Hepatocyte (in vitro differentiated cells): ENCODE measurements around the gene SRR. TPM values are rescaled to one million over a fixed set of nuclear protein-coding genes. Genes with fewer than 3 reads are reported as not detected.

Experiments used
- DNase-seq: peaks from one replicate; pipeline ENCODE4 v3.0.0-alpha.2; 2016; ENCODE audit warnings: low spot score
- H2AFZ ChIP-seq: fragments of 200-600 bp; sonication (generic); 2 replicates; pipeline ENCODE4 v1.6.0; 2016; ENCODE audit warnings: antibody characterized with exemption, mild to moderate bottlenecking
- H3K27ac ChIP-seq: fragments of 200-600 bp; sonication (generic); 2 replicates; pipeline ENCODE4 v1.5.1; 2016; ENCODE audit warnings: mild to moderate bottlenecking
- H3K27me3 ChIP-seq: fragments of 200-600 bp; sonication (generic); 2 replicates; pipeline ENCODE4 v1.6.1; 2016
- H3K36me3 ChIP-seq: fragments of 200-600 bp; sonication (generic); replicated peaks from 2 replicates; pipeline ENCODE4 v1.5.1; 2016; ENCODE audit warnings: low read depth; ENCODE audit not compliant: insufficient read depth
- H3K4me1 ChIP-seq: fragments of 200-600 bp; sonication (generic); 2 replicates; pipeline ENCODE4 v1.5.1; 2016; ENCODE audit warnings: mild to moderate bottlenecking, moderate library complexity; ENCODE audit not compliant: insufficient read depth
- H3K4me2 ChIP-seq: fragments of 200-600 bp; sonication (generic); 2 replicates; pipeline ENCODE4 v1.6.0; 2016
- H3K4me3 ChIP-seq: fragments of 200-600 bp; sonication (generic); 2 replicates; pipeline ENCODE4 v1.5.1; 2016; ENCODE audit warnings: mild to moderate bottlenecking
- H3K79me2 ChIP-seq: fragments of 200-600 bp; sonication (generic); 2 replicates; pipeline ENCODE4 v1.6.0; 2017; ENCODE audit warnings: mild to moderate bottlenecking
- H3K9me2 ChIP-seq: fragments of 200-600 bp; sonication (generic); replicated peaks from 2 replicates; pipeline ENCODE4 v1.6.0; 2017; ENCODE audit warnings: mild to moderate bottlenecking; ENCODE audit not compliant: insufficient read depth
- H3K9me3 ChIP-seq: fragments of 200-600 bp; sonication (generic); 2 replicates; pipeline ENCODE4 v1.5.1; 2016; ENCODE audit warnings: low read depth, mild to moderate bottlenecking
- H4K20me1 ChIP-seq: fragments of 200-600 bp; sonication (generic); 2 replicates; pipeline ENCODE4 v1.6.0; 2016; ENCODE audit warnings: mild to moderate bottlenecking; ENCODE audit not compliant: insufficient read depth, poor library complexity, severe bottlenecking
- EZH2 ChIP-seq: fragments of 200-600 bp; sonication (generic); IDR thresholded peaks from 2 replicates; pipeline ENCODE4 v1.6.1; 2016; ENCODE audit warnings: antibody characterized with exemption, mild to moderate bottlenecking, borderline replicate concordance
- EZH2phosphoT487 ChIP-seq: fragments of 200-600 bp; sonication (generic); IDR thresholded peaks from one replicate; pipeline ENCODE4 v1.6.1; 2018; ENCODE audit warnings: antibody characterized with exemption, mild to moderate bottlenecking, low read depth, moderate library complexity; ENCODE audit not compliant: unreplicated experiment, severe bottlenecking
- WGBS: methylation state at CpG from one replicate; pipeline ENCODE4 v1.1.6; 2016; ENCODE audit warnings: low lambda C conversion rate; ENCODE audit errors: missing lambda C conversion rate; 5-methylcytosine and 5-hydroxymethylcytosine counted together
- polyA plus RNA-seq: library from polyadenylated mRNA; unstranded; fragments of >200 nt; fragmentation: Nextera tagmentation; extraction: Ambion mirVana; gene quantifications from 2 replicates; pipeline ENCODE4 v1.2.1, GENCODE V29; 2016
- total RNA-seq: library from RNA; depleted of rRNA; stranded (reverse); fragments of >200 nt; gene quantifications from 2 replicates; pipeline ENCODE4 v1.2.3, GENCODE V29; 2014
- TF ChIP-seq, protein P1 (sequence below): fragments of 200-600 bp; sonication (generic); IDR thresholded peaks from 2 replicates; pipeline ENCODE4 v1.5.1; 2016; ENCODE audit warnings: antibody characterized with exemption, mild to moderate bottlenecking; ENCODE audit not compliant: poor library complexity

The SRR gene
- total and polyA plus RNA-seq, 2 experiments from 2014 or later: 7.8 to 16.0 TPM

DNA sequence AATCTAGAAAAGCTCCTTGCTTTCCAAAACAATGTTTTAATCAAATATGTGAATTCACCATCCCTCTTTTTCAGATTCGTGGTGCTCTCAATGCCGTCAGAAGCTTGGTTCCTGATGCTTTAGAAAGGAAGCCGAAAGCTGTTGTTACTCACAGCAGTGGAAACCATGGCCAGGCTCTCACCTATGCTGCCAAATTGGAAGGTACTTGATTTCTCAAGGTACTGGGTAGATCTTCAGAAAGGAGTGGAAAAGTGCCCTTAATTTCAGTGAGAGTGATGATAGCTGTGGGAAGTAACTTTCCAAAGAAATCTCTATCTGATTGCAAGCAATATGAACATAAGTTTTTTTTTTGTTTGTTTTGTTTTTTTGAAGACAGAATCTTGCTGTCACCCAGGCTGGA is 14.0 kb downstream of the SRR start:
- Histone ChIP-seq H4K20me1 (no peaks in the 10 kb centered on the region), H3K36me3 (no peaks in the 10 kb centered on the region), H3K4me3 (no peak overlapping the region), H3K9me3 (no peaks in the 10 kb centered on the region), H3K27me3 (no peaks in the 10 kb centered on the region), H3K4me1 (no peaks in the 10 kb centered on the region), H3K79me2 (no peaks in the 10 kb centered on the region), H3K9me2 (no peaks in the 10 kb centered on the region), H3K4me2 (no peak overlapping the region), H3K27ac (no peak overlapping the region), H2AFZ (no peak overlapping the region)
- TF ChIP-seq, protein P1, sequence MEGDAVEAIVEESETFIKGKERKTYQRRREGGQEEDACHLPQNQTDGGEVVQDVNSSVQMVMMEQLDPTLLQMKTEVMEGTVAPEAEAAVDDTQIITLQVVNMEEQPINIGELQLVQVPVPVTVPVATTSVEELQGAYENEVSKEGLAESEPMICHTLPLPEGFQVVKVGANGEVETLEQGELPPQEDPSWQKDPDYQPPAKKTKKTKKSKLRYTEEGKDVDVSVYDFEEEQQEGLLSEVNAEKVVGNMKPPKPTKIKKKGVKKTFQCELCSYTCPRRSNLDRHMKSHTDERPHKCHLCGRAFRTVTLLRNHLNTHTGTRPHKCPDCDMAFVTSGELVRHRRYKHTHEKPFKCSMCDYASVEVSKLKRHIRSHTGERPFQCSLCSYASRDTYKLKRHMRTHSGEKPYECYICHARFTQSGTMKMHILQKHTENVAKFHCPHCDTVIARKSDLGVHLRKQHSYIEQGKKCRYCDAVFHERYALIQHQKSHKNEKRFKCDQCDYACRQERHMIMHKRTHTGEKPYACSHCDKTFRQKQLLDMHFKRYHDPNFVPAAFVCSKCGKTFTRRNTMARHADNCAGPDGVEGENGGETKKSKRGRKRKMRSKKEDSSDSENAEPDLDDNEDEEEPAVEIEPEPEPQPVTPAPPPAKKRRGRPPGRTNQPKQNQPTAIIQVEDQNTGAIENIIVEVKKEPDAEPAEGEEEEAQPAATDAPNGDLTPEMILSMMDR: no peak
- TF ChIP-seq EZH2 (no peak), EZH2phosphoT487 (no peak)
- 96% methylated on average over 3 of the region's 3 CpGs for WGBS
- no peak for DNase-seq

DNA sequence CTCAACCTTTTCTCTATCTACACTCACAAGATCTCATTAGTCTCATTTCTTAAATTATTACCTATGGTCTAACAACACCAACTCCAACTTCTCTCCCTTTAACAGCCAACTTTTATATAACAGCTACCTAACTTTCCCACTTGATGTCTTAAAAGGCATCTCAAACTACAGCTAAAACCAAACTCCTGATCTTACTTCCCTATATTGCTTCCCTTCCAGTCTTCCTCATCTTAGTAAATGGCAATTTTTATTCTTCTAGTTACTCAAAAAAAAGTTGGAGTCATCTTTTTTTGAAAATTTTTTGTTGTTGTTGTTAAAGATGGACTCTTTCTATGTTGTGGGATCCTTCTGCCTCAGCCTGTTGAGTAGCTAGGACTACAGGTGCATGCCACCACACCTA is 15.3 kb downstream of the SRR start:
- H3K4me3 ChIP-seq: no peak overlapping the region
- H3K4me1 ChIP-seq: no peaks in the 10 kb centered on the region
- no peak for DNase-seq
- no peak overlapping the region for H3K27ac ChIP-seq
- H2AFZ ChIP-seq: no peak overlapping the region
- H3K36me3 ChIP-seq: no peaks in the 10 kb centered on the region
- no peaks in the 10 kb centered on the region for H4K20me1 ChIP-seq
- H3K4me2 ChIP-seq: no peak overlapping the region
- H3K27me3 ChIP-seq: no peaks in the 10 kb centered on the region
- H3K79me2 ChIP-seq: no peaks in the 10 kb centered on the region
- TF ChIP-seq EZH2phosphoT487: no peak
- TF ChIP-seq EZH2: no peak
- TF ChIP-seq, protein P1: no peak
- H3K9me3 ChIP-seq: no peaks in the 10 kb centered on the region
- H3K9me2 ChIP-seq: no peaks in the 10 kb centered on the region

DNA sequence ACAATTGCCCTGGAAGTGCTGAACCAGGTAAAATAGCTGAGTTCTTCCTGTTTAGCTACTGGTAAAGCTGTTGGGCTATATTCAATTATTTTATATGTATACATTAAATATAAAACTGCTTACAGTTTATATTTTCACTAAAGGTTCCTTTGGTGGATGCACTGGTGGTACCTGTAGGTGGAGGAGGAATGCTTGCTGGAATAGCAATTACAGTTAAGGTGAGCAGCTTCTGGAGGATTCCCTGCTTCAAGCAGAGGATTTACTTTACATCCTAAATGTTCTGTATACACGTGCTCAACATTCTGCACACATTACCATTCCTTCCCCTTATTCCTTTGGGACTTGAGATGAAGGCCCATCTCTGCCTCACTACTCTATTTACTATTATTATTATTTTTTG is 17.6 kb downstream of the SRR start:
- no peaks in the 10 kb centered on the region for H3K36me3 ChIP-seq
- H3K4me3 ChIP-seq: no peak overlapping the region
- H3K9me2 ChIP-seq: no peaks in the 10 kb centered on the region
- no peak overlapping the region for H2AFZ ChIP-seq
- H3K9me3 ChIP-seq: no peaks in the 10 kb centered on the region
- H3K27ac ChIP-seq: no peak overlapping the region
- no peak overlapping the region for H3K4me2 ChIP-seq
- H3K79me2 ChIP-seq: no peaks in the 10 kb centered on the region
- H3K27me3 ChIP-seq: no peaks in the 10 kb centered on the region
- 86% methylated on average over 1 of the region's 1 CpG for WGBS
- no peaks in the 10 kb centered on the region for H3K4me1 ChIP-seq
- H4K20me1 ChIP-seq: no peaks in the 10 kb centered on the region
- TF ChIP-seq EZH2 (no peak), EZH2phosphoT487 (no peak)
- TF ChIP-seq, protein P1: no peak
- DNase-seq: no peak
